ENCODE results near the gene CTTN. TPM values are rescaled to one million over a fixed set of nuclear protein-coding genes. Genes with fewer than 3 reads are reported as not detected.

CTTN gene
- total and polyA plus RNA-seq, 12 donors: 68.5 to 173 (median 146) TPM

GRCh38 chr11:70420496-70420895 lies 22.2 kb downstream of the CTTN start:
- DNase-seq: no peak

GRCh38 chr11:70421123-70421522 lies 22.8 kb downstream of the CTTN start:
- no peaks in the 10 kb centered on the region for H3K9me3 ChIP-seq
- peaks cover 0 to 4% (median 0%) of the 10 kb centered on the region in 9 donors for H3K4me1 ChIP-seq
- no peak overlapping the region for H3K4me3 ChIP-seq
- no peak overlapping the region for H3K27ac ChIP-seq
- ATAC-seq (no peak), DNase-seq (no peak)
- 78 to 80% methylated on average over 13 of the region's 13 CpGs for WGBS, 2 donors
- H3K27me3 ChIP-seq: peaks cover 0 to 47% (median 0%) of the 10 kb centered on the region in 7 donors
- intact Hi-C loops (cut with DNase I): no loop called here
- H3K36me3 ChIP-seq: peaks cover 3 to 100% (median 71%) of the 10 kb centered on the region in 9 donors
- no peak for TF ChIP-seq CTCF (IDR thresholded peaks at IDR 0.05)

More at GRCh38 chr11:70420496-70420895, 22.2 kb downstream of the CTTN start:
- intact Hi-C loops (cut with DNase I): no loop called here
- peak in 1 of 8 donors; percentile 15 for ATAC-seq
- peaks cover 3 to 100% (median 75%) of the 10 kb centered on the region in 9 donors for H3K36me3 ChIP-seq
- TF ChIP-seq CTCF (IDR thresholded peaks at IDR 0.05): no peak
- no peaks in the 10 kb centered on the region for H3K9me3 ChIP-seq
- 82 to 86% methylated on average over 9 of the region's 9 CpGs for WGBS, 2 donors
- peaks cover 0 to 7% (median 0%) of the 10 kb centered on the region in 9 donors for H3K4me1 ChIP-seq
- no peak overlapping the region for H3K27ac ChIP-seq
- H3K4me3 ChIP-seq: no peak overlapping the region
- peaks cover 0 to 41% (median 0%) of the 10 kb centered on the region in 7 donors for H3K27me3 ChIP-seq

GRCh38 chr11:70422692-70423522 lies 24.6 kb downstream of the CTTN start:
- H3K27ac ChIP-seq: no peak overlapping the region
- H3K27me3 ChIP-seq: peaks cover 0 to 46% (median 0%) of the 10 kb centered on the region in 7 donors
- no peak for DNase-seq
- no peaks in the 10 kb centered on the region for H3K9me3 ChIP-seq
- no peak overlapping the region for H3K4me3 ChIP-seq
- peak in 1 of 8 donors; percentile 26 for ATAC-seq
- H3K36me3 ChIP-seq: peaks cover 4 to 100% (median 58%) of the 10 kb centered on the region in 9 donors
- TF ChIP-seq CTCF (IDR thresholded peaks at IDR 0.05): no peak
- H3K4me1 ChIP-seq: peaks cover 0 to 4% (median 0%) of the 10 kb centered on the region in 9 donors
- 91 to 93% methylated on average over 35 of the region's 35 CpGs for WGBS, 2 donors
- intact Hi-C loops (cut with DNase I): no loop called here

- ATAC-seq: peak in 3 of 8 donors; percentile 8 to 24 (median 9)
- intact Hi-C loops (cut with DNase I): loop anchor here in 1 of 10 donors (2.0 kb wide), 1 partner anchor 43 kb away; no protein-coding TSS in a partner anchor
- no peak for DNase-seq
- no peak overlapping the region for H3K4me3 ChIP-seq
- peaks cover 4 to 100% (median 59%) of the 10 kb centered on the region in 9 donors for H3K36me3 ChIP-seq
- no peak overlapping the region for H3K27ac ChIP-seq
- peaks cover 0 to 4% (median 0%) of the 10 kb centered on the region in 9 donors for H3K4me1 ChIP-seq
- peaks cover 0 to 46% (median 0%) of the 10 kb centered on the region in 7 donors for H3K27me3 ChIP-seq
- no peak for TF ChIP-seq CTCF (IDR thresholded peaks at IDR 0.05)
- no peaks in the 10 kb centered on the region for H3K9me3 ChIP-seq
- 91 to 94% methylated on average over 34 of the region's 34 CpGs for WGBS, 2 donors
Measured at GRCh38 chr11:70423523-70424505, 25.5 kb downstream of the CTTN start.
